Keratinocyte (primary cell): ENCODE data around the gene CSNK2A1. TPM values are rescaled to one million over a fixed set of nuclear protein-coding genes. Genes with fewer than 3 reads are reported as not detected.

Source experiments
- DNase-seq: peaks from one replicate; pipeline ENCODE4 v3.0.0-alpha.2; 2011; ENCODE audit warnings: low read depth, missing footprints, low spot score
- FAIRE-seq: peaks from 2 replicates; lab custom pipeline; 2011; peaks lifted over from hg19 to GRCh38; lab: Jason Lieb, UNC
- H2AFZ ChIP-seq: 2 replicates; pipeline ENCODE4 v1.6.0; 2012; ENCODE audit warnings: low read length, control low read depth, inconsistent platforms; ENCODE audit not compliant: control insufficient read depth
- H3K27ac ChIP-seq: 2 replicates; pipeline ENCODE4 v1.5.1; 2011; ENCODE audit warnings: low read length; ENCODE audit not compliant: control insufficient read depth, insufficient read depth
- H3K27me3 ChIP-seq: 3 replicates; pipeline ENCODE4 v1.6.0; 2011; ENCODE audit warnings: low read length; ENCODE audit not compliant: control insufficient read depth, insufficient read depth; ENCODE audit errors: extremely low read depth
- H3K36me3 ChIP-seq, 2 experiments: 2 replicates in 1 of 2; 3 replicates in 1 of 2; pipeline ENCODE4 v1.5.1; 2011; ENCODE audit warnings: low read length in 2 of 2, mild to moderate bottlenecking in 1 of 2; ENCODE audit not compliant: control insufficient read depth in 2 of 2, insufficient read depth in 2 of 2; ENCODE audit errors: extremely low read depth in 1 of 2
- H3K4me1 ChIP-seq: 3 replicates; pipeline ENCODE4 v1.5.1; 2011; ENCODE audit warnings: low read length; ENCODE audit not compliant: control insufficient read depth, insufficient read depth; ENCODE audit errors: extremely low read depth
- H3K4me2 ChIP-seq: 3 replicates; pipeline ENCODE4 v1.6.0; 2011; ENCODE audit warnings: low read depth, low read length; ENCODE audit not compliant: control insufficient read depth, insufficient read depth; ENCODE audit errors: extremely low read depth
- H3K4me3 ChIP-seq, 3 experiments: fragments of 200-600 bp in 1 of 3; sonication (generic) in 1 of 3; 2 replicates in 2 of 3; 3 replicates in 1 of 3; pipeline ENCODE4 v1.5.1; 2011 to 2016; ENCODE audit warnings: low read length in 3 of 3, mild to moderate bottlenecking in 3 of 3, control low read depth in 2 of 3, inconsistent platforms in 1 of 3, low read depth in 1 of 3, mixed read lengths in 1 of 3, mixed run types in 1 of 3, moderate library complexity in 1 of 3; ENCODE audit not compliant: control insufficient read depth in 2 of 3, insufficient read depth in 2 of 3; ENCODE audit errors: extremely low read depth in 1 of 3
- H3K79me2 ChIP-seq: 2 replicates; pipeline ENCODE4 v1.6.0; 2012; ENCODE audit warnings: low read length; ENCODE audit not compliant: control insufficient read depth, insufficient read depth
- H3K9ac ChIP-seq: 3 replicates; pipeline ENCODE4 v1.6.0; 2011; ENCODE audit warnings: low read length; ENCODE audit not compliant: control insufficient read depth, insufficient read depth; ENCODE audit errors: extremely low read depth
- H3K9me1 ChIP-seq: 3 replicates; pipeline ENCODE4 v1.6.0; 2011; ENCODE audit warnings: low read length; ENCODE audit not compliant: control insufficient read depth, insufficient read depth; ENCODE audit errors: extremely low read depth
- H3K9me3 ChIP-seq: 2 replicates; pipeline ENCODE4 v1.5.1; 2012; ENCODE audit warnings: low read depth, low read length; ENCODE audit not compliant: control insufficient read depth
- H4K20me1 ChIP-seq: 3 replicates; pipeline ENCODE4 v1.6.0; 2011; ENCODE audit warnings: low read length; ENCODE audit not compliant: control insufficient read depth, insufficient read depth; ENCODE audit errors: extremely low read depth
- CTCF ChIP-seq, 3 experiments: IDR thresholded peaks in 1 of 3; conservative IDR thresholded peaks in 1 of 3; optimal IDR thresholded peaks in 1 of 3; 2 replicates in 2 of 3; 3 replicates in 1 of 3; pipeline versions ENCODE3 to v1.5.1; 2011; ENCODE audit warnings: low read length in 3 of 3, mild to moderate bottlenecking in 3 of 3, moderate library complexity in 2 of 3, control low read depth in 1 of 3, inconsistent platforms in 1 of 3; ENCODE audit not compliant: insufficient read depth in 2 of 3; ENCODE audit errors: extremely low read depth in 1 of 3
- EZH2 ChIP-seq: IDR thresholded peaks from one replicate; pipeline ENCODE4 v1.6.1; 2012; ENCODE audit warnings: inconsistent platforms, mild to moderate bottlenecking, low read length, moderate library complexity
- dilution Hi-C: fragments of 300-500 bp; cut with MboI; formaldehyde crosslinking; loops from one replicate; pipeline ENCODE4 v1.7.0; 2020; ENCODE audit warnings: low sequenced_read_pairs; ENCODE audit not compliant: extremely low pct_ligation_motif_present
- polyA plus RNA-seq, 5 experiments: library from polyadenylated mRNA; depleted of rRNA in 3 of 5; stranded (reverse) in 3 of 5; stranded (forward) in 1 of 5; unstranded in 1 of 5; fragments of >200 nt; gene quantifications; 1 replicate in 1 of 5; 2 replicates in 3 of 5; 3 replicates in 1 of 5; pipeline versions ENCODE4 v1.2.1 to v1.2.3, GENCODE V29; 2011 to 2012; ENCODE audit warnings: missing spikeins in 2 of 5, low read depth in 1 of 5, low replicate concordance in 1 of 5

Gene CSNK2A1
- polyA plus RNA-seq, 1 donor (not counting 4 experiments of a cell fraction or from before 2014, with no cell fraction given), result 122 TPM

- Histone ChIP-seq H3K9ac (no peak overlapping the region), H3K4me2 (no peak overlapping the region), H3K79me2 (peaks cover 96% of the 10 kb centered on the region), H3K9me3 (no peaks in the 10 kb centered on the region), H3K36me3 (peaks cover 4 to 8% of the 10 kb centered on the region in 2 experiments), H3K9me1 (no peaks in the 10 kb centered on the region), H3K4me1 (no peaks in the 10 kb centered on the region), H4K20me1 (peaks cover 16% of the 10 kb centered on the region), H3K27ac (no peak overlapping the region), H3K27me3 (no peaks in the 10 kb centered on the region), H2AFZ (no peak overlapping the region), H3K4me3 (no peak overlapping the region)
- TF ChIP-seq CTCF (optimal IDR thresholded peaks at IDR 0.05 in 1 of 3, IDR thresholded peaks at IDR 0.05 in 1 of 3, conservative IDR thresholded peaks at IDR 0.05 in 1 of 3; ENCODE audit: extremely low read depth in 1 of 3, insufficient read depth in 2 of 3, low read length in 3 of 3) (no peak), EZH2 (no peak)
- dilution Hi-C loops, result no loop called here
- FAIRE-seq (no peak), DNase-seq (no peak)
Measured at GRCh38 chr20:517221-517620, 26.4 kb downstream of the CSNK2A1 start.

DNA sequence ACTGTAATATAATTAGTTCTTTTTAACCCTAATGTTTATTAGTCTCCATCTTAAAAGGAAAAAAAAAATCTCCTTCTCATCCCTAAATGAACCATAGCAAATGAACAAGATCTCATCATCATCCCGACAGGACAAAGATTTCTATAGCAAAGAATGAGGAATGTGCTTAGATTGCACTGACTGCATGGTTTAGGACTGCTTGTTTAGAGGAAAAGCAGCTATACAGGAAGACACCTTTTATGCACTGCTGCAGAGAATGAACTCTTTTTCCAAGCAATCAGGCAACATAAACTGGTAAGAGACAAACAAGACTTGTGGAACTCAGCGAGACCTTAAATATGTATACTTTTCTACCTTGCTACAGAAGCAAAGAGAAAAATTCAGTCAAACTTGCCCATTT, 26.8 kb downstream of the CSNK2A1 start:
- dilution Hi-C loops, result no loop called here
- Histone ChIP-seq H3K4me3 (no peak overlapping the region), H3K9me3 (no peaks in the 10 kb centered on the region), H4K20me1 (peaks cover 16% of the 10 kb centered on the region), H3K4me1 (no peaks in the 10 kb centered on the region), H3K9ac (no peak overlapping the region), H2AFZ (no peak overlapping the region), H3K79me2 (peaks cover 96% of the 10 kb centered on the region), H3K27ac (no peak overlapping the region), H3K9me1 (no peaks in the 10 kb centered on the region), H3K27me3 (no peaks in the 10 kb centered on the region), H3K36me3 (peaks cover 4 to 6% of the 10 kb centered on the region in 2 experiments), H3K4me2 (no peak overlapping the region)
- DNase-seq (no peak), FAIRE-seq (no peak)
- TF ChIP-seq EZH2 (no peak), CTCF (optimal IDR thresholded peaks at IDR 0.05 in 1 of 3, IDR thresholded peaks at IDR 0.05 in 1 of 3, conservative IDR thresholded peaks at IDR 0.05 in 1 of 3; ENCODE audit: extremely low read depth in 1 of 3, insufficient read depth in 2 of 3, low read length in 3 of 3) (no peak)
